MCF 10A (cell line): ENCODE data around the gene ZBTB34. TPM values are rescaled to one million over a fixed set of nuclear protein-coding genes. Genes with fewer than 3 reads are reported as not detected.
"Not testable (repeated sequence)": the region's sequence is repeated elsewhere in the genome, so short reads cannot be mapped to it uniquely, and the experiment has no call there.

Experiments
- Bru-seq: library from RNA; stranded (reverse); fragments of 400-500 nt; gene quantifications from one replicate; lab custom pipeline; 2021; lab: Mats Ljungman, UMichigan
- BruChase-seq, 2 experiments: library from RNA; stranded (reverse); fragments of 400-500 nt; gene quantifications; one replicate each; lab custom pipeline; 2021; lab: Mats Ljungman, UMichigan
- BruUV-seq: library from RNA; stranded (reverse); fragments of 400-500 nt; replicated peaks from 2 replicates; lab custom pipeline; 2021; lab: Mats Ljungman, UMichigan
- CTCF ChIA-PET: fragments of 300-600 bp; sonication (Branson Sonifier 250); formaldehyde crosslinking; extraction: SDS; loops from one replicate; lab custom pipeline; 2021; ENCODE audit warnings: antibody characterized with exemption, inconsistent platforms; lab: Yijun Ruan, JAX
- POLR2A ChIA-PET: fragments of 300-600, 350-650 bp; sonication (Branson Sonifier 250); formaldehyde crosslinking; extraction: SDS; loops from one replicate; lab custom pipeline; 2020; ENCODE audit warnings: antibody characterized with exemption, inconsistent platforms; lab: Yijun Ruan, JAX
- DNase-seq: peaks from one replicate; pipeline ENCODE4 v3.0.0-alpha.2; 2018; ENCODE audit not compliant: unreplicated experiment
- H3K27ac Mint-ChIP-seq: one replicate; pipeline ENCODE4 v1.8.0; 2022; ENCODE audit warnings: mild to moderate bottlenecking, low read depth, mixed read lengths; ENCODE audit not compliant: unreplicated experiment
- H3K27me3 Mint-ChIP-seq: one replicate; pipeline ENCODE4 v1.8.0; 2022; ENCODE audit warnings: mixed read lengths; ENCODE audit not compliant: insufficient read depth, unreplicated experiment
- H3K36me3 Mint-ChIP-seq: one replicate; pipeline ENCODE4 v1.8.0; 2022; ENCODE audit warnings: mild to moderate bottlenecking, moderate library complexity, mixed read lengths; ENCODE audit not compliant: insufficient read depth, unreplicated experiment
- H3K4me1 Mint-ChIP-seq: one replicate; pipeline ENCODE4 v1.8.0; 2022; ENCODE audit warnings: mixed read lengths; ENCODE audit not compliant: insufficient read depth, unreplicated experiment
- H3K4me3 Mint-ChIP-seq: one replicate; pipeline ENCODE4 v1.8.0; 2022; ENCODE audit warnings: mild to moderate bottlenecking, moderate library complexity, mixed read lengths; ENCODE audit not compliant: unreplicated experiment
- H3K9me3 Mint-ChIP-seq: one replicate; pipeline ENCODE4 v1.8.0; 2022; ENCODE audit warnings: mixed read lengths; ENCODE audit not compliant: unreplicated experiment
- CTCF ChIP-seq: fragments of 200-600 bp; IDR thresholded peaks from one replicate; pipeline ENCODE4 v1.8.0; 2022; ENCODE audit warnings: antibody characterized with exemption, mild to moderate bottlenecking; ENCODE audit not compliant: unreplicated experiment
- intact Hi-C: fragments of 100-400 bp; cut with micrococcal nuclease; formaldehyde crosslinking; loops from 2 replicates; pipeline ENCODE4 v1.14.1; 2022
- long read RNA-seq: library from polyadenylated mRNA; stranded (forward); transcript quantifications from one replicate; pipeline ENCODE4 v2.0.0, GENCODE V29; 2022
- total RNA-seq: library from RNA; stranded (reverse); gene quantifications from 2 replicates; pipeline ENCODE4 v1.2.3, GENCODE V29; 2022

The ZBTB34 gene
- 4.6 and 6.9 TPM in 2 replicates for total RNA-seq
- percentile 69 among the genes with signal in this experiment for Bru-seq, nascent RNA
- percentile 73 among the genes with signal in this experiment for BruChase-seq, experiment 1, labeled RNA remaining after a 6-hour chase
- BruChase-seq, experiment 2, labeled RNA remaining after a 2-hour chase, result percentile 84 among the genes with signal in this experiment
- long read RNA-seq, full-length matches to known transcripts, result 8 of 11 reads
- long read RNA-seq, partial matches to known transcripts, result 0 of 11 reads
- long read RNA-seq, other reads (novel, unspliced or antisense), result 3 of 11 reads

DNA sequence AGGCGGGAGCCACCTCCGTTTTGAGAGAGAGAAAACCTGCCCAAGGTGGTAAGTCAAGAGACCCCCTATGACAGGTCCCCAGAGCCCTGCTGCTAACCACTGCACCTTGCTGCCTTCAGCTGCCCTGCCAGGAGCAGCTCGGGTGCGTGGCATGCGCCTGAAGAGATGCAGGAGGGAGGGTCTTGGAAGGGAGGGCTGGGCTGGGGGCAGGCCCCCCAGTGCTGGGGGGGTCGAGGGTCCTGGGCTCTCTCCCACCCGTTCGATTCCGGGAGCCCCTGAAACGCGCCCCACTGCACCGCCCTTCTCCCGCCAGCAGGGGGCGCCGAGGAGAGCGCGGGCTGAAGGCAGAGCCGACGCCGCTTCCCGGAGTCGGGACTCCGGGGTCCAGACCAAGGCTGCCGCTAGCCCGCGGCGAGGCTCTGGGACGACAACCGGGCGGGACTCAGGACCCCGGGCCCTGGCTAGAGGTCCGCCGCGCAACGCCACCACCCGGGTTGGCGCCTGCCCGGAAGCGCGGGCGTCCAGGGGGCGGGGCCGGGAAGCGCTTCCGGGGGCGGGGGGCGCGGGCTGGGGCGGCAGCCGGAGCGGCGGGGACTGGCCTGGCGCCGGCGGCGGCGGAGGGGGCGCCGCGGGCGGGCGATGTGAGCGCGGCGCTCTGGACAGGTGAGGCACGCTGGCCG lies at the start of gene ZBTB34:
Gene ZBTB34, plus strand, starts transcription at position 563 of the 680 bp plus-strand sequence. CDS start 18,761 bp downstream, outside the sequence.
- Mint-ChIP-seq H3K9me3 (no peaks in the 10 kb centered on the region), H3K27me3 (no peaks in the 10 kb centered on the region), H3K36me3 (peaks cover 18% of the 10 kb centered on the region), H3K27ac (peak within 1 kb of the TSS; percentile 66), H3K4me1 (peaks cover 28% of the 10 kb centered on the region), H3K4me3 (peak within 1 kb of the TSS; percentile 75)
- no TSS peak for BruUV-seq
- peak; percentile 99 for TF ChIP-seq CTCF
- intact Hi-C loops, result no loop called here
- POLR2A ChIA-PET, result interaction anchor here (0.6 to 1.1 kb wide), 4 partner anchors 9 to 62 kb away, joined by 3 to 5 read pairs (median 3); partner anchors contain the start of gene ZBTB43
- DNase-seq, result peak; percentile 52
- CTCF ChIA-PET, result interaction anchor here (0.7 to 2.5 kb wide), 11 partner anchors 9 to 76 kb away, joined by 3 to 18 read pairs (median 3); no protein-coding TSS in a partner anchor

DNA sequence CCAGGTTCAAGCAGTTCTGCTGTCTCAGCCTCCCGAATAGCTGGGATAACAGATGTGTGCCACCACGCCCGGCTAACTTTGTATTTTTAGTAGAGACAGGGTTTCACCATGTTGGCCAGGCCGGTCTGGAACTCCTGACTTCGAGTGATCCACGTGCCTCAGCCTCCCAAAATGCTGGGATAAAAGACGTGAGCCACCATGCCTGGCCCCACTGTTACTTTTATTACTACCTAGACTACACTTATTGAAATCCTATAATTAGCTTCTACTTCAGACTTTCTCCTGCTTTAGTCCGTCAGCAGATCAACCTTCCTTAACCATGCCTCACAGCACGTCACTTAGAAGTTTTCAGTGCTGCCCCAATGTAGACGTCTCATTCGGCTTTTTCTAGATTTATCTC lies 47.4 kb upstream of the ZBTB34 start:
- peaks cover 23% of the 10 kb centered on the region for H3K4me1 Mint-ChIP-seq
- H3K4me3 Mint-ChIP-seq, result no peak overlapping the region
- POLR2A ChIA-PET, result interaction anchor here (0.8 kb wide), 1 partner anchor 1098 kb away, joined by 3 read pairs; no protein-coding TSS in a partner anchor
- no TSS peak for BruUV-seq
- H3K9me3 Mint-ChIP-seq, result peaks cover 10% of the 10 kb centered on the region
- no peak overlapping the region for H3K27ac Mint-ChIP-seq
- CTCF ChIA-PET, result no interaction called here
- DNase-seq, result no peak
- no peaks in the 10 kb centered on the region for H3K27me3 Mint-ChIP-seq
- peaks cover 88% of the 10 kb centered on the region for H3K36me3 Mint-ChIP-seq
- TF ChIP-seq CTCF, result no peak
- intact Hi-C loops, result no loop called here

DNA sequence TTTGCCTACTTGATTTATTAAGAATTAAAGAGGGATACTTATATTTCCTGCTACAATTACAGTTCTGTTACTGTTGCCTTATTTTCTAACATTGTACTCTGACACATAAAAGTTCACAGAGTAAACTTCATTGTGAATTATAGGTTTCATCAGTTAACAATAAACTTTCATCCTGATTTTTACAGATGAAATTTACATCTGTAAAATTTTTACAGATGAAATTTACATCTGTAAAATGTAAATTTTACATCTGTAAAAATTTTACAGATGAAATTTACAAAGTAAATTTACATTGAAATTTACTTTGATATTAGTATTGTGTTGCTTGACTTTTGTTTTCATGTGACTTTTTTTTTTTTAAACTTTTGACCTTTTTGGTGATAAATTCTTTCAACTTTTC lies 46.3 kb upstream of the ZBTB34 start:
- H3K36me3 Mint-ChIP-seq, result peaks cover 96% of the 10 kb centered on the region
- H3K27ac Mint-ChIP-seq, result no peak overlapping the region
- H3K9me3 Mint-ChIP-seq, result peaks cover 10% of the 10 kb centered on the region
- H3K27me3 Mint-ChIP-seq, result no peaks in the 10 kb centered on the region
- ChIA-PET CTCF (no interaction called here), POLR2A (no interaction called here)
- no peak for TF ChIP-seq CTCF
- no peak for DNase-seq
- no TSS peak for BruUV-seq
- intact Hi-C loops, result no loop called here
- no peak overlapping the region for H3K4me3 Mint-ChIP-seq
- peaks cover 23% of the 10 kb centered on the region for H3K4me1 Mint-ChIP-seq

GRCh38 chr9:126817615-126818014 lies 42.8 kb upstream of the ZBTB34 start:
- peaks cover 93% of the 10 kb centered on the region for H3K36me3 Mint-ChIP-seq
- POLR2A ChIA-PET, result interaction anchor here (1.8 kb wide), 1 partner anchor 8 kb away, joined by 11 read pairs; no protein-coding TSS in a partner anchor

More at GRCh38 chr9:126817615-126818014, 42.8 kb upstream of the ZBTB34 start:
- H3K4me1 Mint-ChIP-seq, result peaks cover 23% of the 10 kb centered on the region
- CTCF ChIA-PET, H3K27ac Mint-ChIP-seq, DNase-seq, intact Hi-C loops, H3K4me3 Mint-ChIP-seq, BruUV-seq, H3K27me3 Mint-ChIP-seq: not testable (repeated sequence)
- peaks cover 16% of the 10 kb centered on the region for H3K9me3 Mint-ChIP-seq
